ENCODE measurements around the gene RPAP2.
"Not testable (repeated sequence)": the region's sequence is repeated elsewhere in the genome, so short reads cannot be mapped to it uniquely, and the experiment has no call there.

RPAP2 gene

GRCh38 chr1:92298573-92299476 is at the start of gene RPAP2, which contains the start of gene GLMN:
TSS of gene RPAP2 (plus strand) at chr1:92299059. CDS start at chr1:92299074, 15 bp downstream.
TSS of gene GLMN (minus strand) at chr1:92298987. CDS start at chr1:92297999, 988 bp downstream.
- TF ChIP-seq, protein P1, sequence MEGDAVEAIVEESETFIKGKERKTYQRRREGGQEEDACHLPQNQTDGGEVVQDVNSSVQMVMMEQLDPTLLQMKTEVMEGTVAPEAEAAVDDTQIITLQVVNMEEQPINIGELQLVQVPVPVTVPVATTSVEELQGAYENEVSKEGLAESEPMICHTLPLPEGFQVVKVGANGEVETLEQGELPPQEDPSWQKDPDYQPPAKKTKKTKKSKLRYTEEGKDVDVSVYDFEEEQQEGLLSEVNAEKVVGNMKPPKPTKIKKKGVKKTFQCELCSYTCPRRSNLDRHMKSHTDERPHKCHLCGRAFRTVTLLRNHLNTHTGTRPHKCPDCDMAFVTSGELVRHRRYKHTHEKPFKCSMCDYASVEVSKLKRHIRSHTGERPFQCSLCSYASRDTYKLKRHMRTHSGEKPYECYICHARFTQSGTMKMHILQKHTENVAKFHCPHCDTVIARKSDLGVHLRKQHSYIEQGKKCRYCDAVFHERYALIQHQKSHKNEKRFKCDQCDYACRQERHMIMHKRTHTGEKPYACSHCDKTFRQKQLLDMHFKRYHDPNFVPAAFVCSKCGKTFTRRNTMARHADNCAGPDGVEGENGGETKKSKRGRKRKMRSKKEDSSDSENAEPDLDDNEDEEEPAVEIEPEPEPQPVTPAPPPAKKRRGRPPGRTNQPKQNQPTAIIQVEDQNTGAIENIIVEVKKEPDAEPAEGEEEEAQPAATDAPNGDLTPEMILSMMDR (IDR thresholded peaks at IDR 0.05; ENCODE audit: insufficient read depth, low read depth, low read length, missing control alignments) = peak; percentile 0
- peak within 1 kb of the TSS; percentile 81 for H3K4me3 ChIP-seq (ENCODE audit: low read length)
- peak; percentile 86 for DNase-seq (ENCODE audit: low read depth)

DNA sequence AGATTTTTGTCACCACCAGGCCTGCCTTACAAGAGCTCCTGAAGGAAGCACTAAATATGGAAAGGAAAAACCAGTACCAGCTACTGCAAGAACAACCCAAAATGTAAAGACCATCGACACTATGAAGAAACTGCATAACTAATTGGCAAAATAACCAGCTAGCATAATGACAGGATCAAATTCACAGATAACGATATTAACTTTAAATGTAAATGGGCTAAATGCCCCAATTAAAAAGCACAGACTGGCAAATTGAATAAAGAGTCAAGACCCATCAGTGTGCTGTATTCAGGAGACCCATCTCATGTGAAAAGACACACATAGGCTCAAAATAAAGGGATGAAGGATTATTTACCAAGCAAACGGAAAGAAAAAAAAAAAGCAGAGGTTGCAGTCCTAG is 44.1 kb upstream of the RPAP2 start:
- not testable (repeated sequence) for H3K4me3 ChIP-seq (ENCODE audit: low read length); DNase-seq (ENCODE audit: low read depth)

- peak; percentile 64 for DNase-seq (ENCODE audit: low read depth)
- TF ChIP-seq, protein P1 (IDR thresholded peaks at IDR 0.05; ENCODE audit: insufficient read depth, low read depth, low read length, missing control alignments) = no peak
- no peak overlapping the region for H3K4me3 ChIP-seq (ENCODE audit: low read length)
Measured at GRCh38 chr1:92259350-92259749, 39.5 kb upstream of the RPAP2 start.

GRCh38 chr1:92262516-92262915 is 36.3 kb upstream of the RPAP2 start:
- no peak overlapping the region for H3K4me3 ChIP-seq (ENCODE audit: low read length)

DNA sequence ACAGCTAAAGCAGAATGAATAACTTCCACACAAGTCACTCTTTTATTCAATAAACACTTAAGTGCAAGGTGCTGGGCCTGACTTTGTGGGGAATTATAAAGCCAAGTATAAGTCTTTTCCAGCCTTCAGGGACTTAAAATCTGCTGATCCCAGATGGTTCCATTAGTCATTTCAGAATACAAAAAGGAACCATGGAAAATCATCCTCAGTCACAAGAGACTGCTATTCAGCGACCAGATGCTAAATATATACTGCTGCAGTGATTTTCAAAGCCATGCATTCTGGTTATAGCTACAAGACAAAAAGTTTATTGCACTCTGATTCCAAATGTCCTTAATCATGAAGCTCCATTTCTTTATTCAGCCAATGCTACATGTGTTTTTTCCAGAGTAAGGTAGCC is 25.8 kb upstream of the RPAP2 start:
- no peak overlapping the region for H3K4me3 ChIP-seq (ENCODE audit: low read length)
- no peak for DNase-seq (ENCODE audit: low read depth)
- TF ChIP-seq, protein P1 (IDR thresholded peaks at IDR 0.05; ENCODE audit: insufficient read depth, low read depth, low read length, missing control alignments) = no peak

More at GRCh38 chr1:92262516-92262915, 36.3 kb upstream of the RPAP2 start:
- TF ChIP-seq, protein P1 (IDR thresholded peaks at IDR 0.05; ENCODE audit: insufficient read depth, low read depth, low read length, missing control alignments) = no peak
- DNase-seq (ENCODE audit: low read depth) = no peak

- DNase-seq (ENCODE audit: low read depth) = no peak
- H3K4me3 ChIP-seq (ENCODE audit: low read length) = no peak overlapping the region
Measured at GRCh38 chr1:92274939-92275338, 23.9 kb upstream of the RPAP2 start.

DNA sequence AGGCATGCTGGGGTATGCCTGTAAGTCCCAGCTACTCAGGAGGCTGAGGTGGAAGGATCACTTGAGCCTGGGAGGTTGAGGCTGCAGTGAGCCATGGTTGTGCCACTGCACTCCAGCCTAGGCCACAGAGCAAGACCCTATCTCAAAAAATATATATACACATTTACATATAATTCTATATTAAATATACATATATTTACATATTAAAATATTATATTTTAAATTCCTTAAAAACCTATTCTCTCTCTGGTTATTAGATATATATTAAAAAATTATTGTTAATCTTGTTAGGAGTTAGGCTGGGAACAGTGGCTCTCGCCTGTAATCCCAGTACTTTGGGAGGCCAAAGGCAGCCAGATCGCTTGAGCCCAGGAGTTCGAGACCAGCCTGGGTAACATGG is 22.8 kb upstream of the RPAP2 start:
- DNase-seq (ENCODE audit: low read depth) = no peak
- H3K4me3 ChIP-seq (ENCODE audit: low read length) = no peak overlapping the region
- TF ChIP-seq, protein P1 (IDR thresholded peaks at IDR 0.05; ENCODE audit: insufficient read depth, low read depth, low read length, missing control alignments) = no peak

More at GRCh38 chr1:92274939-92275338, 23.9 kb upstream of the RPAP2 start:
- TF ChIP-seq, protein P1 (IDR thresholded peaks at IDR 0.05; ENCODE audit: insufficient read depth, low read depth, low read length, missing control alignments) = no peak

All from epithelial cell of esophagus (primary cell).